HepG2 (cell line): ENCODE results near the gene ZC3H18. TPM values are rescaled to one million over a fixed set of nuclear protein-coding genes. Genes with fewer than 3 reads are reported as not detected.

Source experiments
- HOXA3 ChIP-seq: sonication (generic); formaldehyde crosslinking; IDR thresholded peaks from 2 replicates; pipeline ENCODE4 v1.5.0; 2020; ENCODE audit warnings: missing genetic modification reagents
- KDM3A ChIP-seq: IDR thresholded peaks from 2 replicates; pipeline ENCODE4 v1.6.1; 2018; ENCODE audit warnings: low read depth, missing compliant biosample characterization
- MED1 ChIP-seq: sonication (generic); formaldehyde crosslinking; IDR thresholded peaks from 2 replicates; pipeline ENCODE4 v1.4.0; 2020; ENCODE audit warnings: missing genetic modification reagents
- NFKB2 ChIP-seq: sonication (generic); formaldehyde crosslinking; IDR thresholded peaks from 2 replicates; pipeline ENCODE4 v1.4.0; 2020; ENCODE audit warnings: missing genetic modification reagents, borderline replicate concordance
- TOE1 ChIP-seq: sonication (generic); formaldehyde crosslinking; IDR thresholded peaks from 2 replicates; pipeline ENCODE4 v1.4.0; 2020; ENCODE audit warnings: mild to moderate bottlenecking, missing genetic modification reagents
- ZNF235 ChIP-seq: sonication (generic); formaldehyde crosslinking; IDR thresholded peaks from 2 replicates; pipeline ENCODE4 v1.8.1; 2023; ENCODE audit warnings: mild to moderate bottlenecking, missing genetic modification reagents, borderline replicate concordance
- ZNF256 ChIP-seq: sonication (generic); formaldehyde crosslinking; conservative IDR thresholded peaks from 2 replicates; pipeline ENCODE4 v1.4.0; 2020; ENCODE audit warnings: missing genetic modification reagents
- ZNF329 ChIP-seq: sonication (generic); formaldehyde crosslinking; IDR thresholded peaks from 2 replicates; pipeline ENCODE4 v1.9.0; 2021; ENCODE audit warnings: low read depth, mild to moderate bottlenecking, missing genetic modification reagents
- ZNF33A ChIP-seq: sonication (generic); formaldehyde crosslinking; IDR thresholded peaks from 2 replicates; pipeline ENCODE4 v1.5.1; 2020; ENCODE audit warnings: missing genetic modification reagents, mild to moderate bottlenecking, moderate library complexity, borderline replicate concordance
- ZNF407 ChIP-seq: sonication (generic); formaldehyde crosslinking; IDR thresholded peaks from one replicate; pipeline ENCODE4 v1.5.1; 2020; ENCODE audit warnings: mild to moderate bottlenecking, missing genetic modification reagents; ENCODE audit errors: not compliant biosample characterization
- ZNF639 ChIP-seq: conservative IDR thresholded peaks from 2 replicates; pipeline ENCODE4 v1.6.1; 2018; ENCODE audit warnings: missing genetic modification reagents
- polyA plus RNA-seq, 8 experiments: library from polyadenylated mRNA; depleted of rRNA in 3 of 8; stranded (reverse) in 7 of 8; unstranded in 1 of 8; fragments of >200 nt; fragmentation: Illumina TruSeq in 4 of 8; extraction: Trizol in 4 of 8; gene quantifications; 2 replicates each; pipeline versions ENCODE4 v1.2.1 to v1.2.3, GENCODE V29; 2011 to 2016; ENCODE audit warnings: low read depth in 4 of 8, missing spikeins in 1 of 8, mixed read lengths in 1 of 8; ENCODE audit not compliant: insufficient read depth in 1 of 8
- total RNA-seq, 5 experiments: library from RNA; depleted of rRNA; stranded (reverse); fragments of >200 nt; fragmentation: Illumina TruSeq; extraction: Trizol; gene quantifications; 2 replicates each; pipeline ENCODE4 v1.2.3, GENCODE V29; 2016; ENCODE audit warnings: low read depth in 1 of 5

ZC3H18 gene
- total and polyA plus RNA-seq, 2 of the 13 experiments (the other 11 are each of a cell fraction or from before 2014, with no cell fraction given), result 11.2 to 27.4 TPM

- TF ChIP-seq ZNF407 (CRISPR knock-in tag), result no peak
- TF ChIP-seq TOE1 (CRISPR knock-in tag), result no peak
- no peak for TF ChIP-seq NFKB2
- TF ChIP-seq ZNF329 (CRISPR knock-in tag), result no peak
- no peak for TF ChIP-seq ZNF639 (CRISPR knock-in tag)
- TF ChIP-seq HOXA3 (CRISPR knock-in tag), result no peak
- TF ChIP-seq MED1 (CRISPR knock-in tag), result no peak
- TF ChIP-seq ZNF256 (CRISPR knock-in tag), result no peak
- TF ChIP-seq ZNF33A (CRISPR knock-in tag), result no peak
- TF ChIP-seq ZNF235 (CRISPR knock-in tag), result no peak
- no peak for TF ChIP-seq KDM3A (CRISPR knock-in tag)
Measured at GRCh38 chr16:88629835-88630234, 59.6 kb downstream of the ZC3H18 start (continued).
